Gastroesophageal sphincter (tissue), 4 donors: ENCODE results near the gene FNDC5. TPM values are rescaled to one million over a fixed set of nuclear protein-coding genes. Genes with fewer than 3 reads are reported as not detected.

Experiments used
- ATAC-seq: fragments of 150-250 bp; one replicate; pipeline ENCODE4 v1.9.1; 2016; ENCODE audit warnings: mild to moderate bottlenecking, moderate library complexity
- H3K27ac ChIP-seq, 4 donors: fragments of 200-600 bp; sonication (generic) in 3 of 4; 1 replicate in 3 of 4; 2 replicates in 1 of 4; pipeline ENCODE4 v1.5.1; 2016 to 2019
- H3K27me3 ChIP-seq: fragments of 200-600 bp; sonication (generic); one replicate; pipeline ENCODE4 v1.5.1; 2019
- H3K36me3 ChIP-seq, 2 donors: fragments of 200-600 bp; sonication (generic); one replicate each; pipeline ENCODE4 v1.5.1; 2019; ENCODE audit warnings: control low read depth in 1 of 2
- H3K4me1 ChIP-seq, 3 donors: fragments of 200-600 bp; sonication (generic); 1 replicate in 2 of 3; 2 replicates in 1 of 3; pipeline ENCODE4 v1.5.1; 2016 to 2019; ENCODE audit warnings: control low read depth in 2 of 3
- H3K4me3 ChIP-seq, 2 donors: fragments of 200-600 bp; sonication (generic); one replicate each; pipeline ENCODE4 v1.5.1; 2019; ENCODE audit warnings: mild to moderate bottlenecking in 1 of 2, moderate library complexity in 1 of 2
- H3K9me3 ChIP-seq, 3 donors: fragments of 200-600 bp; sonication (generic); one replicate each; pipeline ENCODE4 v1.5.1; 2017 to 2019; ENCODE audit warnings: control low read depth in 2 of 3
- EP300 ChIP-seq: sonication (generic); formaldehyde crosslinking; IDR thresholded peaks from one replicate; pipeline ENCODE4 v1.6.1; 2017; ENCODE audit warnings: antibody characterized with exemption, mild to moderate bottlenecking
- POLR2A ChIP-seq, 2 donors: fragments of 450-650 bp; IDR thresholded peaks; one replicate each; pipeline ENCODE4 v1.6.1; 2017; ENCODE audit warnings: antibody characterized with exemption in 2 of 2, mild to moderate bottlenecking in 2 of 2, moderate library complexity in 1 of 2
- POLR2AphosphoS5 ChIP-seq: sonication (generic); formaldehyde crosslinking; IDR thresholded peaks from one replicate; pipeline ENCODE4 v1.6.1; 2017; ENCODE audit warnings: antibody characterized with exemption
- WGBS, 2 donors: methylation state at CpG; one replicate each; pipeline ENCODE4 v1.1.5; 2018; ENCODE audit warnings: low coverage in 1 of 2; 5-methylcytosine and 5-hydroxymethylcytosine counted together
- total RNA-seq, 4 donors: library from RNA; depleted of rRNA; stranded (reverse); fragments of >200 nt; gene quantifications; one replicate each; pipeline ENCODE4 v1.1.0, GENCODE V29; 2016
- TF ChIP-seq, protein P1 (sequence below), 4 experiments: fragments of 200-600 bp in 2 of 4; fragments of 450-650 bp in 2 of 4; sonication (generic) in 1 of 4; IDR thresholded peaks; one replicate each; pipeline ENCODE4 v1.5.1; 2017 to 2019; ENCODE audit warnings: antibody characterized with exemption in 4 of 4, mild to moderate bottlenecking in 2 of 4, moderate library complexity in 2 of 4

Gene FNDC5
- total RNA-seq, 4 donors from 2014 or later: 7.3 to 11.3 (median 8.9) TPM

DNA sequence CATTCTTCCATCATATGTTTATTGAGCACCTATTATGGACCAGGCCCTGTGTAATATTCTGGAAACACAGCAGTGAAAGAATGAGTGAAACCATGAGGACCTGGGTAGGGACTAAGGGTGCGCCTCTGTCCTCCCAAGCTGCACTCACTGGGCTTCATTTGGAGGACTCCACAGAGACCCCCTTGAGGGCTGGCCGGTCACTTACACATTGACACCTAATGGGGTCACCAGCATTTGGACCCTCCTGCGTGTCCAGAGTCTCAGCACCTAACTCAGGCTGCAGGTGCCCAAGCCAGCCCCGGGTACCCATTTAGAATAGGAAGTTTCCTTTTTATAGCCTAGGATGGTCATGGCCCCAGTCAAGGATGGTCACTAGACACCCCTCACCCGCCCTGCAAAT, 2.8 kb upstream of the FNDC5 start:
- Histone ChIP-seq H3K27ac (no peak overlapping the region), H3K9me3 (no peaks in the 10 kb centered on the region), H3K4me1 (peaks cover 0 to 56% (median 21%) of the 10 kb centered on the region in 3 donors), H3K27me3 (peaks cover 7% of the 10 kb centered on the region), H3K4me3 (no peak overlapping the region), H3K36me3 (peaks cover 0 to under 1% of the 10 kb centered on the region in 2 donors)
- ATAC-seq: no peak
- 82 to 85% methylated on average over 2 to 5 of the region's 5 CpGs for WGBS, 2 donors
- TF ChIP-seq POLR2A (IDR thresholded peaks at IDR 0.05): no peak
- TF ChIP-seq, protein P1, sequence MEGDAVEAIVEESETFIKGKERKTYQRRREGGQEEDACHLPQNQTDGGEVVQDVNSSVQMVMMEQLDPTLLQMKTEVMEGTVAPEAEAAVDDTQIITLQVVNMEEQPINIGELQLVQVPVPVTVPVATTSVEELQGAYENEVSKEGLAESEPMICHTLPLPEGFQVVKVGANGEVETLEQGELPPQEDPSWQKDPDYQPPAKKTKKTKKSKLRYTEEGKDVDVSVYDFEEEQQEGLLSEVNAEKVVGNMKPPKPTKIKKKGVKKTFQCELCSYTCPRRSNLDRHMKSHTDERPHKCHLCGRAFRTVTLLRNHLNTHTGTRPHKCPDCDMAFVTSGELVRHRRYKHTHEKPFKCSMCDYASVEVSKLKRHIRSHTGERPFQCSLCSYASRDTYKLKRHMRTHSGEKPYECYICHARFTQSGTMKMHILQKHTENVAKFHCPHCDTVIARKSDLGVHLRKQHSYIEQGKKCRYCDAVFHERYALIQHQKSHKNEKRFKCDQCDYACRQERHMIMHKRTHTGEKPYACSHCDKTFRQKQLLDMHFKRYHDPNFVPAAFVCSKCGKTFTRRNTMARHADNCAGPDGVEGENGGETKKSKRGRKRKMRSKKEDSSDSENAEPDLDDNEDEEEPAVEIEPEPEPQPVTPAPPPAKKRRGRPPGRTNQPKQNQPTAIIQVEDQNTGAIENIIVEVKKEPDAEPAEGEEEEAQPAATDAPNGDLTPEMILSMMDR (IDR thresholded peaks at IDR 0.05): no peak
- no peak for TF ChIP-seq POLR2AphosphoS5
- TF ChIP-seq EP300: no peak

DNA sequence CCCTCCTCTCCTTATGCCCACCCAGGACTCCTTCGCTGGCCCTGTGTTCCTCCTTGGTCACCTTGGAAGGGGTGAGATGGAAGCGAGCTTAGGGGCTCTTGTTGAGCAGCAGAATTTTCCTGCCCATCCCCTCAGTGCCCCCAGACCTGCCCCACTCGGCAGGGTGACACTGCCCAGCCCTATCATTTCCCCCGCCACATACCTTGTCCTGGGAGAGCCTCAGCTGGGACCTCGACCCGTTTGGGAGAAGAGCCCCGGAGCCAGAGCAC, 1.4 kb upstream of the FNDC5 start:
- Histone ChIP-seq H3K9me3 (no peaks in the 10 kb centered on the region), H3K27me3 (peaks cover 7% of the 10 kb centered on the region), H3K4me1 (peaks cover 0 to 42% (median 17%) of the 10 kb centered on the region in 3 donors), H3K4me3 (peak overlapping the region in 1 of 2 donors; percentile 25), H3K27ac (peak overlapping the region in 3 of 4 donors; percentile 17 to 71 (median 63)), H3K36me3 (peaks cover 0 to 13% of the 10 kb centered on the region in 2 donors)
- 25 to 100% methylated on average over 1 to 5 of the region's 7 CpGs for WGBS, 2 donors
- TF ChIP-seq, protein P1 (IDR thresholded peaks at IDR 0.05): no peak
- ATAC-seq: no peak

DNA sequence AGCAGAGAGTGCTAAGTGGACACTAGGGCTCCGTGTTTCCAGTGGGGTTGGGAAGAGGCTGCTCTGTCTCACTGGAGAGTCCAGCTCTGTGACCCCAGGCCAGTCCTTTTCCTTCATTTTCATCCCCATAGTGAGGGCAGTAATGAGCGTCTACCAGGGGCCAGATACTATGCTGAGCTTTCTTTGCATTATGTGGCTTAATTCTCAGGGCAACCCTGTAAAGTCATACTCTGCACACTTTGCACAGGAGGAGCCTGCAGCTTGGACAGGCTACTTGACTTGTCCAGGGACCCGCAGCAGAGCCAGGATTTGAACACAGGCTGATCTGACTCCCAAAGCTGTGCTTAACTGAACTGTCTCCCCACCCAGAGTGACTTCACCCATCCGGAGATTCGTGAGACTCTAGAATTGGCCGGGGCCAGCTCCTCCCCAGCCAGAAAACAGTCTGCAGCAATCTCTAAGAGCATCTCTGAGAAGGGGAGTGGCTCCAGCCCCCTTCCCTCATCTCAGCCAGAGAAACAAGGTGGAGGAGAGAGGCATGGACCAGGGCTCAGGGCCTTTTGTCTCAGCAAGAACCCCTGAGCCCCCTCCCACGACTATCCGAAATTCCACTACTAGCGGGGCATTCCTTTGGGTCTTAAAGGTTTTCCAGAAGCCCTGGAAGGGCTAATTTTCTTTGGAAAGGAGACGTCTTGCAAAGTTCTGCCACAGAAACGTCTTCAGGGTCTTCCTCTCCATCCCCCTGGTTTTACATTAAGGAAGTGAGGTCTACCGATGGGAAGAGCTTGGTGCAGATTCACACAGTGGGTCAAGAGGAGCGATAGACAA, 866 bp upstream of the FNDC5 start:
- H3K27me3 ChIP-seq: peaks cover 7% of the 10 kb centered on the region
- TF ChIP-seq EP300: no peak
- TF ChIP-seq POLR2A (IDR thresholded peaks at IDR 0.05): no peak
- H3K4me1 ChIP-seq: peaks cover 0 to 37% (median 17%) of the 10 kb centered on the region in 3 donors
- peak; percentile 43 for ATAC-seq
- H3K9me3 ChIP-seq: no peaks in the 10 kb centered on the region
- peak overlapping the region in 3 of 4 donors; percentile 63 to 71 (median 66) for H3K27ac ChIP-seq
- peaks cover 0 to 13% of the 10 kb centered on the region in 2 donors for H3K36me3 ChIP-seq
- WGBS, 2 donors: 42 to 65% methylated on average over 4 to 7 of the region's 13 CpGs
- H3K4me3 ChIP-seq: peak overlapping the region; percentile 46 to 61

DNA sequence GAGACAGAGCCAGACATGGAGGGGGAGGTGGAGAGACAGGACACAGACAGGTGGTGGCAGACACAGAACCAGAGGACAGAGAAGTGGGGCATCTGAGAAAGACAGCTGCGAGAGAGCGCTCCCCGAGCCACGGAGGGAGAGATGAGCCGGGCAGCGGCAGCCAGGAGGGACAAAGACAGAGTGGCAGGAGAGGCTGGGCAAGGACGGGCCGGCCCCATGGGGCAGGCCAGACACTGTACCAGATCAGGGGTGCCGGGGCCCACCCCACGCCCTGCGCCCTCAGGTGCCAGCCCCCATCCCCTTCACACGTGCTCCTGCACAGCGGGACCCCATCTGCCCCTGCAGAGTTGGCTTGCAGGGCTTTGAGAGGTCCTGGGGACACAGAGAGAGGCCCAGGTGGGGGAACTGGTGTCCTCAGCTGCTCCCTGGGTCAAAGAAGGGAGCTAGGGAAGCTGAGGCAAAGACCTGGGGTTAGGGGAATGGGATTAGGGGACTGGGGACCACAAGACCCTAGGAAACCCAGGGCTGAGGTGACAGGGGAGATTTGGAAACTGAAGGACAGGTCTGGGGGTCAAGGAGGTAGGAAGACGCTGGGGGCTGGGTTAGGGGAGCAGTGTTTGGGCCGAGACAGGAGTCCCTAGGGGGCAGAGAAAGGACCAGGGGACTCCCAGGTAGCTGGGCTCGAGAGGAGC, 643 bp downstream of the FNDC5 start:
- no peak for TF ChIP-seq POLR2AphosphoS5
- no peak for TF ChIP-seq POLR2A (IDR thresholded peaks at IDR 0.05)
- TF ChIP-seq, protein P1 (IDR thresholded peaks at IDR 0.05): no peak
- no peak for TF ChIP-seq EP300
- Histone ChIP-seq H3K36me3 (peaks cover 0 to 13% of the 10 kb centered on the region in 2 donors), H3K4me1 (peaks cover 0 to 49% (median 17%) of the 10 kb centered on the region in 3 donors), H3K4me3 (peak overlapping the region; percentile 24 to 61), H3K27me3 (peaks cover 7% of the 10 kb centered on the region), H3K9me3 (no peaks in the 10 kb centered on the region), H3K27ac (peak overlapping the region in 3 of 4 donors; percentile 43 to 61 (median 59))
- no peak for ATAC-seq
- 11 to 32% methylated on average over 5 to 8 of the region's 16 CpGs for WGBS, 2 donors

DNA sequence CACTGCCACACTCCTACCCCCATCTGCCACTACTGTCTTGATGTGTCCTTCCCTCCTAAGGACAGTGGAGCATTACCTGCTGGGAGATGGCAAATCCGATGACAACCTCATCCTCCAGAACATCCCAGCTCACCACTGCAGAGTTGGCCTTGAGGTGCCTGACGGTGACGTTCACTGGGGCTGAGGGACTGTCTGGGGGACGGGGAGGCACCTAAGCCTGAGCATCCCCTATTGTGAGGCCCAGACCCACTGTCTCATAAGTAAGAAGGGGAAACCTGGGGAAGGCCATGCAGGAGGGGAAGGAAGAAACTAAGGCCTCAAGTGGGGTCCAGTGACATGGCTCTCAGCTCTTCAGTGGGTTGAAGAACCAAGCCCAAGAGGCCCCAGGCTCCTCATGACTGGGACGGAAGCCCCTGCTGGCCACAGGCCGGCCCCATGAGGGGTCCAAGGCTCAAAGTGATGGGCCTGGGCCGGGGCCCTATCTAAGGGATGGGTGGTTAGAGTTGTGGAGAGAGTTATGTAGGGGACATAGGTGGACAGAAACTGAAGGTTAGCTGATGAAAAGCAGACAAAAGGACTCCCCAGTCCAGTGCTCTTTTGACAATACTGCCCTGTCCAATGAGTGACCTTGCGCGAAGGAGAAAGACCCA, 1.8 kb downstream of the FNDC5 start:
- Histone ChIP-seq H3K4me1 (peaks cover 0 to 59% (median 17%) of the 10 kb centered on the region in 3 donors), H3K27ac (no peak overlapping the region), H3K36me3 (peaks cover 0 to 23% of the 10 kb centered on the region in 2 donors), H3K9me3 (no peaks in the 10 kb centered on the region), H3K4me3 (no peak overlapping the region), H3K27me3 (peaks cover 7% of the 10 kb centered on the region)
- 67 to 100% methylated on average over 2 of the region's 9 CpGs for WGBS, 2 donors
- TF ChIP-seq EP300: no peak
- TF ChIP-seq, protein P1 (IDR thresholded peaks at IDR 0.05): no peak
- TF ChIP-seq POLR2A (IDR thresholded peaks at IDR 0.05): no peak
- TF ChIP-seq POLR2AphosphoS5: no peak
- ATAC-seq: no peak
